Left lung (tissue), 10 donors: ENCODE results near the gene NUB1. TPM values are rescaled to one million over a fixed set of nuclear protein-coding genes. Genes with fewer than 3 reads are reported as not detected.

Experiments
- ATAC-seq: fragments of 200-7000 bp; cut with Tn5 transposase; one replicate; pipeline ENCODE4 v1.9.1; 2020; ENCODE audit warnings: moderate library complexity
- DNase-seq, 4 donors: peaks; one replicate each; pipeline ENCODE4 v3.0.0-alpha.2; 2013 to 2020
- H3K27ac ChIP-seq, 2 donors: fragments of 200-600 bp; sonication (generic) in 1 of 2; one replicate each; pipeline versions ENCODE4 v1.5.0 to v1.8.0; 2020 to 2021
- H3K27me3 ChIP-seq, 2 donors: fragments of 200-600 bp; sonication (generic) in 1 of 2; one replicate each; pipeline versions ENCODE4 v1.5.0 to v1.8.0; 2020 to 2021
- H3K36me3 ChIP-seq, 2 donors: fragments of 200-600 bp; sonication (generic) in 1 of 2; one replicate each; pipeline versions ENCODE4 v1.5.0 to v1.8.0; 2020 to 2021
- H3K4me1 ChIP-seq, 2 donors: fragments of 200-600 bp; one replicate each; pipeline ENCODE4 v1.8.0; 2021
- H3K4me3 ChIP-seq, 2 donors: fragments of 200-600 bp; sonication (generic) in 1 of 2; one replicate each; pipeline versions ENCODE4 v1.5.0 to v1.8.0; 2020 to 2021; ENCODE audit warnings: mild to moderate bottlenecking in 1 of 2
- H3K9me3 ChIP-seq, 2 donors: fragments of 200-600 bp; sonication (generic) in 1 of 2; one replicate each; pipeline versions ENCODE4 v1.5.0 to v1.8.0; 2020 to 2021
- intact Hi-C, 2 donors: fragments of 100-400 bp; cut with DNase I; formaldehyde crosslinking; loops; one replicate each; pipeline versions ENCODE4 v1.11.2 to v1.14.2; 2022
- polyA plus RNA-seq, 6 donors: library from polyadenylated mRNA; unstranded; fragments of 120-200 nt; gene quantifications; one replicate each; pipeline ENCODE4 v1.2.1, GENCODE V29; 2013; ENCODE audit not compliant: insufficient read length in 6 of 6
- total RNA-seq, 2 donors: library from RNA; stranded (reverse); fragmentation: NEBNext Ultra II Directional; extraction: Animal tissue kit (Norgen Biotek cat#: 25700); gene quantifications; one replicate each; pipeline ENCODE4 v1.2.1, GENCODE V29; 2021
- TF ChIP-seq, protein P1 (sequence below), 2 donors: fragments of 200-600 bp; sonication (generic) in 1 of 2; IDR thresholded peaks; one replicate each; pipeline versions ENCODE4 v1.5.0 to v1.8.0; 2021; ENCODE audit warnings: antibody characterized with exemption in 2 of 2
- donor health status: DM: no; HTN: yes; CAD: no.
- donor health status: DM: no; HTN: no; CAD: no.

NUB1 gene
- total and polyA plus RNA-seq, 8 donors = 40.9 to 81.8 (median 72.0) TPM

DNA sequence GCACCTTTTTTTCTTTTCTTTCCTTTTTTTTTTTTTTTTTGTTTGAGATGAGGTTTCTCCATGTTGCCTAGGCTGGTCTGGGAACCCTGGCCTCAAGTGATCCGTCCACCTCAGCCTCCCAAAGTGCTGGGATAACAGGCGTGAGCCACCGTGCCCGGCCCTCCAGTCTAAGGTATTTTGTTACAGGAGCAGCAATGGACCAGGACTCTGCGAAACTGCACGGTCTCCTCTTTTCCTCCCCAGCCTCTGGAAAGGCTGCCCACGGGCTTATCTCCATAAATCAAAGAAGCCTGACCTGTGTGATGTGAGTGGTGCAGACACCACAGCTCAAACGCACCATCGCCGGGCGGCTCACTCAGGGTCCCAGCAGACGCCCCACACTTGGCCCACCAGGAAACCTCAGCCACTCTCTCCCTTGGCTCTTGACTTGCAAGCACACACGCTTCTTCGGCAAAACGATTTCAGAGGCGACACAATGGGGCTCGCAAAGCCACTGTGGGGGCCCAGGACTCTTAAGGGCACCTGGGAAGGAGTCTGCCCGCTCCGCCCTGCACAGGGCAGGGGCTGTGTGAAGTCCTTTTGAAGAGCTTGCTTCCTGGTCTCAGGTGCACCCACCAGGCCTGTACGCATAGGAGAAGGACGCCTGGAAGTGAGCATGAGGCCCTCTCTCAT is 47.6 kb downstream of the NUB1 start:
- Histone ChIP-seq H3K9me3 (no peaks in the 10 kb centered on the region), H3K27ac (no peak overlapping the region), H3K27me3 (peaks cover 0 to 69% of the 10 kb centered on the region in 2 donors), H3K4me1 (no peaks in the 10 kb centered on the region), H3K4me3 (no peak overlapping the region), H3K36me3 (no peaks in the 10 kb centered on the region)
- DNase-seq (peak in 1 of 4 donors; percentile 57), ATAC-seq (no peak)
- TF ChIP-seq, protein P1, sequence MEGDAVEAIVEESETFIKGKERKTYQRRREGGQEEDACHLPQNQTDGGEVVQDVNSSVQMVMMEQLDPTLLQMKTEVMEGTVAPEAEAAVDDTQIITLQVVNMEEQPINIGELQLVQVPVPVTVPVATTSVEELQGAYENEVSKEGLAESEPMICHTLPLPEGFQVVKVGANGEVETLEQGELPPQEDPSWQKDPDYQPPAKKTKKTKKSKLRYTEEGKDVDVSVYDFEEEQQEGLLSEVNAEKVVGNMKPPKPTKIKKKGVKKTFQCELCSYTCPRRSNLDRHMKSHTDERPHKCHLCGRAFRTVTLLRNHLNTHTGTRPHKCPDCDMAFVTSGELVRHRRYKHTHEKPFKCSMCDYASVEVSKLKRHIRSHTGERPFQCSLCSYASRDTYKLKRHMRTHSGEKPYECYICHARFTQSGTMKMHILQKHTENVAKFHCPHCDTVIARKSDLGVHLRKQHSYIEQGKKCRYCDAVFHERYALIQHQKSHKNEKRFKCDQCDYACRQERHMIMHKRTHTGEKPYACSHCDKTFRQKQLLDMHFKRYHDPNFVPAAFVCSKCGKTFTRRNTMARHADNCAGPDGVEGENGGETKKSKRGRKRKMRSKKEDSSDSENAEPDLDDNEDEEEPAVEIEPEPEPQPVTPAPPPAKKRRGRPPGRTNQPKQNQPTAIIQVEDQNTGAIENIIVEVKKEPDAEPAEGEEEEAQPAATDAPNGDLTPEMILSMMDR (IDR thresholded peaks at IDR 0.05) = no peak
- intact Hi-C loops = no loop called here

DNA sequence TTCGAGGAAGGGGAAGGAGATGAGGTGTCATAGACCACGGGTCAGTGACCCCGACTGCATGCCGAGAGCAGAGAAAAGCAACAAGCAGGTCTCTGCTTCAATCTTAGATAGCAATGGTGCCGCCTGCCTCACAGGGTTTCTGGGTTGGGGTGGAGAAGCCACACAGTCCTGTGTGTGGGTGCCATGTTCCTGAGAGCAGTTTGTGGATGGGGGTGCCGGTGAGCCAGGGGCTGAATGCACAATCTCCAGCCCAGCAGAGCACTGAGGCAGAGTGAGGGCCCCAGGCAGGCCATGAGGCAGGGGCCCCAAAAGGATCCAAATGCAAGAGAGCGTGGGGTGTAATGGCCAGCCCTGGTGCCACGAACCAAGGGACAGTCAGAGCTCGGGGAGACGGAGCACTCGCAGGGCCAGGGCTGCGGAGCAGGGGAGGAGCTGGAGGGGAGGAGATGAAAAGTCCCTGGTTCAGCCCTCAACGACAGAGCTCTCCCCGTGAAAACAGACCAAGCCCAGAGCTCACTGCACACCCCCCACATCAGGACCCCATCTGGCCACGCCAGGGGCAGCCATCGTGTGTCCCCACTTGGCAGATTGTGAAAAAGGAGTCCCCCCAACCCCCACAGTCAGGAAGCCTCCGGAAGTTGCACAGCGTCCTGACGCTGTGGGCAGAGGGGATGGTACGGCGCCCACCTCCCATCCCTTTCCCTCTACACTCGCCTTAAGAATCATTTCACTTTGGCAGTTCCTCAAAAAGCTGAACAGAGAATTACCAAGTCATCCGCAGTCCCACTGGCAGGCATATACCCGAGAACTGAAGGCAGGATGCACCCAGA is 48.4 kb downstream of the NUB1 start:
- H3K27ac ChIP-seq = no peak overlapping the region
- no peak for ATAC-seq
- H3K4me1 ChIP-seq = no peaks in the 10 kb centered on the region
- intact Hi-C loops = no loop called here
- H3K27me3 ChIP-seq = peaks cover 0 to 63% of the 10 kb centered on the region in 2 donors
- H3K36me3 ChIP-seq = no peaks in the 10 kb centered on the region
- H3K9me3 ChIP-seq = no peaks in the 10 kb centered on the region
- H3K4me3 ChIP-seq = no peak overlapping the region
- TF ChIP-seq, protein P1 (IDR thresholded peaks at IDR 0.05) = no peak
- peak in 1 of 4 donors; percentile 53 for DNase-seq

DNA sequence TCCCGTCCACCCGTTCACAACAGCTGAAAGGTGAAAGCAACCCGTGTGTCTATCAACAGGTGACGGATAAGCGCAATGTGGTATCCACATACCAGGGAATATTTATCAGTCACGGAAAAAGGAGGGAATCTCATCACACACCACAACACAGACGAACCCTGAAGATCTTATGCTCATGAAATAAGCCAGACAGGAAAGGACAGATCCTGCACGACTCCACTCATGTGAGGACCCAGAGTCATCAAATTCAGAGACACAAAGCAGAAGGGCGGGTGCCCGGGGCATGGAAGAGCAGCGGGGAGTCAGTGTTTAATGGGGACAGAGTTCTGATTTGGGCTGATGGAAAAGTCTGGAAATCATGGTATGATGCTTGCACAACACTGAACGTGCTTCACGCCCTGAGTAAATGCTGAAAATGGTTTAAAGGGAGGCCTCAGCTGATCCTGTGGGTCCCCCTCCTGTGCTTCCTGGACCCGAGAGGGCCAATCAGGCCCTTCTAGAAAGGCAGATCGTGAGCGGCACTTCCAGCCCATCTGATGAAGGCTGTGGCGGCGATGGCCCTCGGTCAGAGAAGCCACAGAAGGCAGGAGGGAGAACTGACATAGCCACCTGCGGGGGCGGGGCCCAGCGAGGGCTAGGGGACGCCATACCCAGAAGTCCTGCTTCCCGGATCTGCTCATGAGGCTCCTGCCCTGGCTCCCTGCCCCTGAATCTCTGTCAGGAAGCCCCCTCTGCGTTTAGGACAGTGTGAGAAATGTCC is 49.2 kb downstream of the NUB1 start:
- TF ChIP-seq, protein P1 (IDR thresholded peaks at IDR 0.05) = no peak
- DNase-seq (peak in 1 of 4 donors; percentile 61), ATAC-seq (no peak)
- Histone ChIP-seq H3K36me3 (no peaks in the 10 kb centered on the region), H3K4me1 (no peaks in the 10 kb centered on the region), H3K9me3 (no peaks in the 10 kb centered on the region), H3K4me3 (no peak overlapping the region), H3K27me3 (peaks cover 0 to 55% of the 10 kb centered on the region in 2 donors), H3K27ac (no peak overlapping the region)
- intact Hi-C loops = no loop called here

DNA sequence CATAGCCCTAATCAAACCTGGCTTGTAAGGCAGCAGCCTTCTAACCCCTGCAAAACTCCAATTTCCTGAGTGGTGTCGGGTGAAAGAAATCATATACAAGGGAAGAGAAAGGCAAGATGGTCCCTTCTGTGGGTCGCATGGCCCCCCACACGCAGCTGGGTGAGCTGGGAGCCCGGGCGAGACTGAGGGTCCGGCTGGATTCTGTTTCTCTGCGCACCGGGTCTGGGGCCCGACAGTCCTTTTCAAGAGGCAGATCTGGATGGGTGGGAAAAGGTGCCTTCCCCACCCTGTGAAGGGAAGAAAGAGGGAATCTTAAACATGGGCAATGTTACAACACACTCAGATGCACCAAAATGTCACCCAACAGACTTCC is 49.7 kb downstream of the NUB1 start:
- H3K4me1 ChIP-seq = no peaks in the 10 kb centered on the region
- H3K36me3 ChIP-seq = no peaks in the 10 kb centered on the region
- H3K27ac ChIP-seq = no peak overlapping the region
- TF ChIP-seq, protein P1 (IDR thresholded peaks at IDR 0.05) = no peak
- ATAC-seq = no peak
- no peaks in the 10 kb centered on the region for H3K9me3 ChIP-seq
- H3K4me3 ChIP-seq = no peak overlapping the region
- peaks cover 0 to 50% of the 10 kb centered on the region in 2 donors for H3K27me3 ChIP-seq
- peak in 1 of 4 donors; percentile 34 for DNase-seq
- intact Hi-C loops = no loop called here

DNA sequence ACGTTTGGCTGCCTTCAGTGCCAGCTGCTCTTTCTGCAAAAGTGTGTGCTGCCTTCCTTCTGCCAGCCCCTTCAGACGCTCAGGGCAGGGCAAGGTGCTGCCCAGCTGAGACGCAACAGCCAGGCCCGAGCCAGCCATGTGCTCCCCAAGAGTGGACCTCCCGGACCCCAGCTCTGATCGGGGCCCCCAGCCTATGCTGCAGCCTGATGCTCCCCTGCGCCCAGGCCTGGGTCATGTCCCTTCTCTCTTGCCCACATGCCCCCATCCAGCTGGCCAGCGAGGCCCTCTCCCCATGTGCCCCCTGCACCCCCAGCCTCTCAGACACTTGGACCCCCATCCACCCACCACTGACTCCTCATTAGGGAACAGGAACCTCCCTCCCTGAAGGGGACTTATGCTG is 50.4 kb downstream of the NUB1 start:
- no peaks in the 10 kb centered on the region for H3K9me3 ChIP-seq
- no peaks in the 10 kb centered on the region for H3K4me1 ChIP-seq
- no peak overlapping the region for H3K27ac ChIP-seq
- TF ChIP-seq, protein P1 (IDR thresholded peaks at IDR 0.05) = no peak
- DNase-seq (peak in 1 of 4 donors; percentile 77), ATAC-seq (no peak)
- no peaks in the 10 kb centered on the region for H3K36me3 ChIP-seq
- no peak overlapping the region for H3K4me3 ChIP-seq
- intact Hi-C loops = no loop called here
- H3K27me3 ChIP-seq = peaks cover 0 to 45% of the 10 kb centered on the region in 2 donors
